Heart right ventricle (tissue), 16 donors: ENCODE data around the gene RNMT. TPM values are rescaled to one million over a fixed set of nuclear protein-coding genes. Genes with fewer than 3 reads are reported as not detected.
A peak's percentile ranks its signal among the peaks of the same experiment; 100 is the strongest.

Experiments used
- ATAC-seq, 8 donors: fragments of 200-7000 bp; cut with Tn5 transposase; one replicate each; pipeline ENCODE4 v1.9.1; 2020; ENCODE audit warnings: mild to moderate bottlenecking in 8 of 8, moderate library complexity in 8 of 8, moderate number of reproducible peaks in 1 of 8
- DNase-seq, 2 donors: peaks; one replicate each; pipeline ENCODE4 v3.0.0-alpha.2; 2020
- H3K27ac ChIP-seq, 10 donors: fragments of 200-600 bp; sonication (generic) in 2 of 10; one replicate each; pipeline versions ENCODE4 v1.5.0 to v1.8.0; 2020 to 2022; ENCODE audit warnings: mild to moderate bottlenecking in 3 of 10
- H3K27me3 ChIP-seq, 7 donors: fragments of 200-600 bp; one replicate each; pipeline ENCODE4 v1.8.0; 2021 to 2022; ENCODE audit warnings: mild to moderate bottlenecking in 2 of 7
- H3K36me3 ChIP-seq, 9 donors: fragments of 200-600 bp; sonication (generic) in 1 of 9; one replicate each; pipeline versions ENCODE4 v1.5.0 to v1.8.0; 2020 to 2022; ENCODE audit warnings: mild to moderate bottlenecking in 2 of 9
- H3K4me1 ChIP-seq, 9 donors: fragments of 200-600 bp; sonication (generic) in 1 of 9; one replicate each; pipeline versions ENCODE4 v1.5.0 to v1.8.0; 2020 to 2022; ENCODE audit warnings: mild to moderate bottlenecking in 4 of 9
- H3K4me3 ChIP-seq, 10 donors: fragments of 200-600 bp; sonication (generic) in 2 of 10; one replicate each; pipeline versions ENCODE4 v1.5.0 to v1.8.0; 2020 to 2022; ENCODE audit warnings: mild to moderate bottlenecking in 7 of 10, moderate library complexity in 2 of 10
- H3K9me3 ChIP-seq, 11 donors: fragments of 200-600 bp in 10 of 11; sonication (generic) in 2 of 11; one replicate each; pipeline versions ENCODE4 v1.5.0 to v1.8.0; 2013 to 2022; ENCODE audit warnings: mild to moderate bottlenecking in 2 of 11, control low read depth in 1 of 11, moderate library complexity in 1 of 11
- CTCF ChIP-seq, 9 donors: fragments of 200-600 bp; sonication (generic) in 2 of 9; IDR thresholded peaks; one replicate each; pipeline versions ENCODE4 v1.5.0 to v1.8.0; 2021 to 2022; ENCODE audit warnings: antibody characterized with exemption in 9 of 9, mild to moderate bottlenecking in 5 of 9, moderate library complexity in 1 of 9
- WGBS, 2 donors: extraction: QIAGEN DNeasy Blood & Tissue Kit; methylation state at CpG; one replicate each; pipeline ENCODE4 v1.1.7; 2013; ENCODE audit warnings: inconsistent platforms in 1 of 2; 5-methylcytosine and 5-hydroxymethylcytosine counted together
- intact Hi-C, 10 donors: fragments of 100-400 bp; cut with DNase I; formaldehyde crosslinking; loops; one replicate each; pipeline versions ENCODE4 v1.11.1 to v1.14.2; 2022
- polyA plus RNA-seq, 2 donors: library from polyadenylated mRNA; stranded (reverse); fragments of 200-250 nt; gene quantifications; one replicate each; pipeline ENCODE4 v1.2.3, GENCODE V29; 2013
- total RNA-seq, 10 donors: library from RNA; stranded (reverse); fragmentation: NEBNext Ultra II Directional in 3 of 10; extraction: Animal tissue kit (Norgen Biotek cat#: 25700) in 3 of 10; gene quantifications; one replicate each; pipeline versions ENCODE4 v1.2.1 to v1.2.4, GENCODE V29; 2021 to 2023
- donor health status: Arrhythmogenic right ventricular cardiomyopathy.
- donor health status: ischemic (EF 13 %, LVEDD 7.1; RV severe dilation, severe dysfunction).
- donor health status: healthy with polysubstance abuse.
- donor health status: DM: no; HTN: yes; CAD: no.
- donor health status: DM: no; HTN: no; CAD: no.
- donor health status: ischemic (EF 25% LVEDD 6.9; RV normal size, moderate dysfunction).
- donor health status: ischemic (EF 25% LVEDD 5.7; RV mildly dilated, moderate dysfunction).
- donor health status: healthy.
- donor health status: DM: yes; HTN: yes; CAD: no.
- donor health status: Ischemic cardiomyopathy.
- donor health status: ischemic (EF 35%, LVEDD 5.7; RV mildly dilated, moderate dysfunction).
- donor health status: nonischemic (EF 11% LVEDD 7.7; RV severe dilation, severe dysfunction).
- donor health status: DM: yes; HTN: yes; CAD: no.
- donor health status: PGD.
- donor health status: ischemic (EF 29% LVEDD 5.4; RV normal size, mild dysfunction).
- donor health status: nonischemic (EF 23%, LVEDD 6.1; RV moderate dilation, normal function).

RNMT gene
- total and polyA plus RNA-seq, 12 donors = 12.4 to 37.0 (median 33.0) TPM

GRCh38 chr18:13810950-13811485, 84.5 kb downstream of the RNMT start:
- ATAC-seq (no peak), DNase-seq (no peak)
- H3K4me1 ChIP-seq = no peaks in the 10 kb centered on the region
- H3K9me3 ChIP-seq = no peaks in the 10 kb centered on the region
- intact Hi-C loops = loop anchor here in 1 of 10 donors (10.0 kb wide), 2 partner anchors 274 to 584 kb away; no protein-coding TSS in a partner anchor
- WGBS, 2 donors = 61 to 65% methylated on average over 10 of the region's 10 CpGs
- H3K36me3 ChIP-seq = no peaks in the 10 kb centered on the region
- no peak for TF ChIP-seq CTCF (IDR thresholded peaks at IDR 0.05)
- no peak overlapping the region for H3K27ac ChIP-seq
- H3K27me3 ChIP-seq = peaks cover 0 to 4% (median 0%) of the 10 kb centered on the region in 7 donors
- H3K4me3 ChIP-seq = no peak overlapping the region

GRCh38 chr18:13811993-13812392, 85.5 kb downstream of the RNMT start:
- Histone ChIP-seq H3K36me3 (no peaks in the 10 kb centered on the region), H3K27me3 (peaks cover 0 to 4% (median 0%) of the 10 kb centered on the region in 7 donors), H3K4me3 (no peak overlapping the region), H3K9me3 (no peaks in the 10 kb centered on the region), H3K4me1 (no peaks in the 10 kb centered on the region), H3K27ac (no peak overlapping the region)
- intact Hi-C loops = loop anchor here in 1 of 10 donors (10.0 kb wide), 2 partner anchors 273 to 583 kb away; no protein-coding TSS in a partner anchor
- no peak for ATAC-seq
- no peak for DNase-seq
- 59 to 65% methylated on average over 6 of the region's 6 CpGs for WGBS, 2 donors
- TF ChIP-seq CTCF (IDR thresholded peaks at IDR 0.05) = no peak

- DNase-seq (peak; percentile 29 to 38), ATAC-seq (peak; percentile 62 to 86 (median 76))
- intact Hi-C loops = loop anchor here in 1 of 10 donors (10.0 kb wide), 2 partner anchors 271 to 581 kb away; no protein-coding TSS in a partner anchor
- no peaks in the 10 kb centered on the region for H3K4me1 ChIP-seq
- H3K9me3 ChIP-seq = no peaks in the 10 kb centered on the region
- no peaks in the 10 kb centered on the region for H3K36me3 ChIP-seq
- WGBS, 2 donors = 24% methylated on average over 4 of the region's 4 CpGs
- H3K27ac ChIP-seq = no peak overlapping the region
- peaks cover 0 to 4% (median 0%) of the 10 kb centered on the region in 7 donors for H3K27me3 ChIP-seq
- peak; percentile 62 to 89 (median 87) for TF ChIP-seq CTCF (IDR thresholded peaks at IDR 0.05)
- no peak overlapping the region for H3K4me3 ChIP-seq
Observed at GRCh38 chr18:13813271-13813849, 86.9 kb downstream of the RNMT start.

Other genes with a start within 250 kb of the RNMT start
- 10 to 100 TPM; 41.6 to 84.8 (median 58.2) TPM for gene FAM210A, start 115 bp upstream of the RNMT start, total RNA-seq
- gene FAM210A, start 115 bp upstream of the RNMT start, polyA plus RNA-seq = 10 to 100 TPM; 11.6 to 15.4 TPM
- gene MC5R, start 97.5 kb downstream of the RNMT start, total RNA-seq = not detected
- not detected for gene MC5R, start 97.5 kb downstream of the RNMT start, polyA plus RNA-seq
- not detected for gene MC2R, start 188.9 kb downstream of the RNMT start, total RNA-seq
- under 1 TPM in 1 of 2 donors, not detected in 1; under 0.01 TPM for gene MC2R, start 188.9 kb downstream of the RNMT start, polyA plus RNA-seq